ENCODE data around the gene ZNF544.
A peak's percentile ranks its signal among the peaks of the same experiment; 100 is the strongest.
"Not testable (repeated sequence)": the region's sequence is repeated elsewhere in the genome, so short reads cannot be mapped to it uniquely, and the experiment has no call there.

ZNF544 gene

DNA sequence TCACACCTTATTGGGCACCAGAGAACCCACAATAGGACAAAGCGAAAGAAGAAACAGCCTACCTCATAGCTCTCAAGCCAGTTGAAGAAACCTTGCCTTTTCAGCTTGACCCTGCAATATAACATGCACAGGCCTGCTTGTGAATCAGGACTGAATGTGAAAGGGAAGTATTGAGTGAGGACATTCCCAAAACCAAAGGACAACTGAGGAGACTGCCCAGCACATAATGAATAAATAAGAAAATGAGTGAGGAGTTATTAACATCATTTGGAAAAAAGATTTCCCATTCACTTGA is 15.7 kb upstream of the ZNF544 start:
- DNase-seq (ENCODE audit: low read depth) = no peak
- H3K27me3 ChIP-seq (replicated peaks; ENCODE audit: control insufficient read depth, insufficient read depth, low read length) = no peaks in the 10 kb centered on the region
- peaks cover 99% of the 10 kb centered on the region for H3K9me3 ChIP-seq (ENCODE audit: control insufficient read depth, low read length)
- H3K36me3 ChIP-seq (ENCODE audit: control insufficient read depth, insufficient read depth, low read length, severe bottlenecking) = peaks cover 63% of the 10 kb centered on the region
- H3K4me1 ChIP-seq (ENCODE audit: control insufficient read depth, insufficient read depth, low read length) = no peaks in the 10 kb centered on the region
- peak overlapping the region; percentile 70 for H3K4me3 ChIP-seq (ENCODE audit: low read length)
- no peak overlapping the region for H3K9ac ChIP-seq (ENCODE audit: low read length)

DNA sequence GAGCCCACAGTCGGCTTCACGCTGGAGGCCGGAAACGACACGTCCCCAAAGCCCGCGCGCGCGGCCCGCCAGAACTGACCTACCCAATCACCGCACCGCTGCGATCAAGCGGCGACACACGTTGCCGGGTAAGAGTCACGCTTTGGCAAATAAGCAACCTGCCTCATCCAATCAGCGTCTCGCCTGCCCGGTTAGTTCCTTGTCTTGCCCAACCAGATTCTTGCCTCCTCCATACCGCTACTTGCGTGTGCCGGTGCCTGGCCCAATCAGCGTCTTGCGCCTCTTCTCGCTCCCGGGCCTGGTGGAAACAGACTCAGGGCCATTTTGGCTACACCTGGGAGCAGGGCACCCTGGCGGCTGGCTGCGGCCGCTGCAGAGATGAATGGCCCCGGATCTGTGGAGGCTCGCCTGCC is 11.6 kb upstream of the ZNF544 start:
- DNase-seq (ENCODE audit: low read depth) = no peak
- Histone ChIP-seq H3K36me3 (ENCODE audit: control insufficient read depth, insufficient read depth, low read length, severe bottlenecking) (peaks cover 23% of the 10 kb centered on the region), H3K9ac (ENCODE audit: low read length) (no peak overlapping the region), H3K9me3 (ENCODE audit: control insufficient read depth, low read length) (peaks cover 68% of the 10 kb centered on the region), H3K27me3 (replicated peaks; ENCODE audit: control insufficient read depth, insufficient read depth, low read length) (no peaks in the 10 kb centered on the region), H3K4me1 (ENCODE audit: control insufficient read depth, insufficient read depth, low read length) (no peaks in the 10 kb centered on the region), H3K4me3 (ENCODE audit: low read length) (peak overlapping the region; percentile 17)

DNA sequence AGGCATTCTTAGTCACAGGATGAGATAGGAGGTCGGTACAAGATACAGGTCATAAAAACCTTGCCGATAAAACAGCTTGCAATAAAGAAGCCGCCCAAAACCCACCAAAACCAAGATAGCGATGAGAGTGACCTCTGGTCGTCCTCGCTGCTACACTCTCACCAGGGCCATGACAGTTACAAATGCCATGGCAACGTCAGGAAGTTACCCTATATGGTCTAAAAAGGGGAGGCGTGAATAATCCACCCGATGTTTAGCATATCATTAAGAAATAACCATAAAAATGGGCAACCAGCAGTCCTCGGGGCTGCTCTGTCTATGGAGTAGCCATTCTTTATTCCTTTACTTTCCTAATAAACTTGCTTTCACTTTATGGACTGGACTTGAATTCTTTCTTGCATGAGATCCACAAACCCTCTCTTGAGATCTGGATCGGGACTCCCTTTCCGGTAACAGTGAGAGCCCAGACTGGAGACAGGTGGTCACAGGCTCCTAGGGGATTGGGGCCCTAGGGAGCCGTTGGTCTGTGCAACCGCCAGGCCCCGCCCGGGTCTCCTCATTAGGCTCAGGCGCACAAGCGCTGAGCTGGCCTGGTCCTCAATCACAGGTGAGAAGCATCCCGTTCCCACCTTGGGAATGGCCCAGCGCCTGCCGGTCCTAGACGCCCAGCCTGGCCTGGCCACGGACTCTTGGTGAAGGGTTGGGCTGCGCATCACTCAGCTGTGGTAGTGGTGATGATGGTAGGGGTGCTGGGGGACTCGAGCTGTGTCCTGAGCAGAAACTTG is 10.9 kb upstream of the ZNF544 start:
- Histone ChIP-seq H3K36me3 (ENCODE audit: control insufficient read depth, insufficient read depth, low read length, severe bottlenecking) (peaks cover 16% of the 10 kb centered on the region), H3K9ac (ENCODE audit: low read length) (no peak overlapping the region), H3K4me1 (ENCODE audit: control insufficient read depth, insufficient read depth, low read length) (no peaks in the 10 kb centered on the region), H3K27me3 (replicated peaks; ENCODE audit: control insufficient read depth, insufficient read depth, low read length) (no peaks in the 10 kb centered on the region), H3K4me3 (ENCODE audit: low read length) (no peak overlapping the region), H3K9me3 (ENCODE audit: control insufficient read depth, low read length) (peaks cover 64% of the 10 kb centered on the region)
- DNase-seq (ENCODE audit: low read depth) = no peak

DNA sequence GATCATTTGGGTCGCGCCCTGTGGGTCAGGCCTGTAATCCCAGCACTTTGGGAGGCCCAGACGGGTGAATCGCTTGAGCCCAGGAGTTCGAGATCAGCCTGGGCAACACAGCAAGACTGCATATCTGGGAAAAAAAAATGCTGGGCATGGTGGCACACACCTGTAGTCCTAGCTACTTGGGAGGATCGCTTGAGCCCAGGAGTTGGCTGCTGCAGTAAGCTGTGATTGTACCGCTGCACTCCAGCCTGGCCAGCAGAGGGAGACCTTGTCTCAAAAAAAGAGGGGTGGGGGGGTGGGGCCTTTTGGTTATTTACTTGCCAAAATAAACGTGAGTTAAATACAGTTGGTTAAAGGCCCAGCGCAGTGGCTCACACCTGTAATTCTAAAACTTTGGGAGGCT is 9.8 kb upstream of the ZNF544 start:
- H3K9me3 ChIP-seq (ENCODE audit: control insufficient read depth, low read length) = peaks cover 53% of the 10 kb centered on the region
- no peak overlapping the region for H3K4me3 ChIP-seq (ENCODE audit: low read length)
- DNase-seq (ENCODE audit: low read depth) = no peak
- no peaks in the 10 kb centered on the region for H3K27me3 ChIP-seq (replicated peaks; ENCODE audit: control insufficient read depth, insufficient read depth, low read length)
- no peak overlapping the region for H3K9ac ChIP-seq (ENCODE audit: low read length)
- H3K4me1 ChIP-seq (ENCODE audit: control insufficient read depth, insufficient read depth, low read length) = no peaks in the 10 kb centered on the region
- H3K36me3 ChIP-seq (ENCODE audit: control insufficient read depth, insufficient read depth, low read length, severe bottlenecking) = peaks cover 5% of the 10 kb centered on the region

DNA sequence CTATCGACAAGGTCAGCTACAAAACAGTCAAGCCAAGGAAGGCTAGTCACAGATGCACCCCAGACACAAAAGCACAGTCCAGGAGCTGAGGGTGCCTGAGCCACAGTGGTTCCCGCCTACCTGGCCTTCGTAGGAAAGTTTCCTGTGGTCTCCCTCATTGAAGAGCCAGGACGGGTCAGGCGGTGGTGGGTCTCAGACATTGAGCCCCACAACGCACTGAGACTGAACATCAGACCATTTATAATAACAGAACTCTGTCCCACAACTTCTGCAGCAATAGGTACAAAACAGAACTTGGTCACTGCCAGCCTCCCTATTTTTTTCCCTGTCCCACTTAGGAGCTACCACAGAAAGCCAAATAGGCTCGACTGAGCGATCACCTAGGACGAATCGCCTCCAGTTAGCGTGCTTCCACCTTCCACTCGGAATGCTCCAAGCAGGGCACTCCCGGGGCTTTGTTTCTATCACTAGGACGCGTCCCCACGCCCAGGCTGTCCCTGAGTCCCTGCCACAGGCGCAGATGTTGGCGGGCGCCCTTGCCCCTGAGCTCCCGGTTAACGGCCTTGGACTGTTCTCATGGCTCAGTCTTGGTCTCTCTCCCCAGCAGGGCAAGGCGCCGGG is 640 bp upstream of the ZNF544 start:
- Histone ChIP-seq H3K27me3 (replicated peaks; ENCODE audit: control insufficient read depth, insufficient read depth, low read length) (no peaks in the 10 kb centered on the region), H3K4me3 (ENCODE audit: low read length) (peak overlapping the region; percentile 93), H3K36me3 (ENCODE audit: control insufficient read depth, insufficient read depth, low read length, severe bottlenecking) (peaks cover 28% of the 10 kb centered on the region), H3K4me1 (ENCODE audit: control insufficient read depth, insufficient read depth, low read length) (peaks cover 10% of the 10 kb centered on the region), H3K9ac (ENCODE audit: low read length) (peak overlapping the region; percentile 93), H3K9me3 (ENCODE audit: control insufficient read depth, low read length) (peaks cover 12% of the 10 kb centered on the region)
- DNase-seq (ENCODE audit: low read depth) = no peak

DNA sequence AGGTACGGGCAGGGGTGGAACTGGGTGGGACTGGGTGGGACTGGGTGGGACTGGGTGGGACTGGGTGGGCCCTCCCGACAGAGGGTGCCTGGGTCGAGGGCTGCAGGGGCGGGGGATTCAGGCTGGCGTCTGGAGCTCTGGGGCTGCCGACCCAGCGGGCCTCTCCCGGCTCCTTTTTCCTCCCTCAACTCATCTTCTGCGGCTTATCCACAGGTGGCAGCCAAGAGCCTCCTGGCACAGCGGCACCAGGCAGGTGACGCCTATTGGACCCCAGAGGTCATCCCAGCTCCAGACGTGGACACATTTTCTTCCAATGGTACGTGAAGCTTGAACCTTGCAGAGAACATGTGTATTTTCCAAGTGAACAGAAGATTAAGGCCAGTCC is 533 bp downstream of the ZNF544 start:
- Histone ChIP-seq H3K9me3 (ENCODE audit: control insufficient read depth, low read length) (peaks cover 11% of the 10 kb centered on the region), H3K27me3 (replicated peaks; ENCODE audit: control insufficient read depth, insufficient read depth, low read length) (no peaks in the 10 kb centered on the region), H3K4me1 (ENCODE audit: control insufficient read depth, insufficient read depth, low read length) (peaks cover 10% of the 10 kb centered on the region), H3K36me3 (ENCODE audit: control insufficient read depth, insufficient read depth, low read length, severe bottlenecking) (peaks cover 39% of the 10 kb centered on the region), H3K9ac (ENCODE audit: low read length) (peak overlapping the region; percentile 93), H3K4me3 (ENCODE audit: low read length) (peak overlapping the region; percentile 93)
- DNase-seq (ENCODE audit: low read depth) = no peak

DNA sequence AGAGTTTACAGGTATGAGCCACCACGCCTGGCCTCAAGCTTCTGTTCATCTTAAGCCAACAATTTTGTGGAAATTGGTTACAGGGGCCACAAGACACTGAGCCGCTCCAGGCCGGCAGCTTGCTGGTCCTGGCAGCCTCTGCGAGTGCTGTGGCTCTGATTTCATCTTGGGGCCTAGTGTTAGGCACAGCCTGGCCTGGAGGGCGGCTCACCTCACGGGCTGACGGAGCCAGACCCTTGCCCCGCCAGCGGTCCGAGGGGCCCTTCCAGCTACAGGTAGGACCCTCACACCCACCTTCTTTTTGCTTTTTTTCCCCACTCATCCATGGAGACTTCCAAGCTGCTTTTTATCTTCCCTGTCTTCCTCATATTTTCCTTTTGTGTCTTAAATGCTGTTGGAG is 8.6 kb downstream of the ZNF544 start:
- H3K9ac ChIP-seq (ENCODE audit: low read length) = no peak overlapping the region
- H3K4me3 ChIP-seq (ENCODE audit: low read length) = no peak overlapping the region
- no peak for DNase-seq (ENCODE audit: low read depth)
- no peaks in the 10 kb centered on the region for H3K27me3 ChIP-seq (replicated peaks; ENCODE audit: control insufficient read depth, insufficient read depth, low read length)
- peaks cover 65% of the 10 kb centered on the region for H3K36me3 ChIP-seq (ENCODE audit: control insufficient read depth, insufficient read depth, low read length, severe bottlenecking)
- H3K4me1 ChIP-seq (ENCODE audit: control insufficient read depth, insufficient read depth, low read length) = no peaks in the 10 kb centered on the region
- H3K9me3 ChIP-seq (ENCODE audit: control insufficient read depth, low read length) = peaks cover 19% of the 10 kb centered on the region

DNA sequence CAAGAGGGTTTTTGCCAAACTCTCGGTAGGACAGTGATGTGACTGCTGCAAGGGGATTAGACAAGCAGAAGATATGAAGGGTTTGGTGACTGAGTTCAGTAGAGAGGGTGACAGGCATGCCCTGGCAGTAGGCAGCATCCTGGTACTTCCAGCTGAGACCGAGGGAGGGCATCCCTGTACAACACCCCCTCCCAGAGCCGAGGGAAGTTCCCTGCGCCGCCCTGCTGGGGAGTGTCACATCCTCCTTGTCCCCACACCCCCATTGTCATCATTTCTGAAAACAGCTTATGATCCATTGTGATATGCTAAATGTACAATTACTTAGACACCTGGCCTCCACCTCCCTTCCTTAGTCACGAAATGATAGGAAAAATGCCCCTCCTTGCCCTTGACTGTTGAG is 14.6 kb downstream of the ZNF544 start:
- Histone ChIP-seq H3K9ac (ENCODE audit: low read length) (no peak overlapping the region), H3K9me3 (ENCODE audit: control insufficient read depth, low read length) (peaks cover 60% of the 10 kb centered on the region), H3K4me1 (ENCODE audit: control insufficient read depth, insufficient read depth, low read length) (no peaks in the 10 kb centered on the region), H3K4me3 (ENCODE audit: low read length) (no peak overlapping the region), H3K36me3 (ENCODE audit: control insufficient read depth, insufficient read depth, low read length, severe bottlenecking) (peaks cover 81% of the 10 kb centered on the region), H3K27me3 (replicated peaks; ENCODE audit: control insufficient read depth, insufficient read depth, low read length) (no peaks in the 10 kb centered on the region)
- DNase-seq (ENCODE audit: low read depth) = no peak

DNA sequence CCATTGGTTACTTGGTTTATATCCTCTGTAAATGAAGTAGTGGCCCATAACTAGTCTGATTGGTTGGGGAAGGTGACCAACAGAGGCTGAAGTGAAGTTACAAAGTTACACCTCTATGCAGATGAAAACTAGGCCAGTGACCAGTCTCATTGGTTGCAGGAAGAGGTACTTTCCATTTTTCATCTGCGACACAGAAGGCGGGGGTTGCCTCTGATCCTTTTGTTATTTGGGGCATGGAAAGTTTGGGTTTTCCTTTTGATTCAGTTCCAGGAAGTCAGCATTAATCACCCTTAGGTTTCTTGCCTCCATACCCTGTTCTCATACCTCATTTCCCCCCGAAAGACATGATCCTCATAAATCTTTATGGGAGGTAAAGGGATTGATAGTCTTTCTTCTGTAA is 20.2 kb downstream of the ZNF544 start:
- Histone ChIP-seq H3K36me3 (ENCODE audit: control insufficient read depth, insufficient read depth, low read length, severe bottlenecking) (peaks cover 98% of the 10 kb centered on the region), H3K4me3 (ENCODE audit: low read length) (peak overlapping the region; percentile 20), H3K9me3 (ENCODE audit: control insufficient read depth, low read length) (peaks cover 95% of the 10 kb centered on the region), H3K9ac (ENCODE audit: low read length) (no peak overlapping the region), H3K27me3 (replicated peaks; ENCODE audit: control insufficient read depth, insufficient read depth, low read length) (no peaks in the 10 kb centered on the region), H3K4me1 (ENCODE audit: control insufficient read depth, insufficient read depth, low read length) (no peaks in the 10 kb centered on the region)
- no peak for DNase-seq (ENCODE audit: low read depth)

DNA sequence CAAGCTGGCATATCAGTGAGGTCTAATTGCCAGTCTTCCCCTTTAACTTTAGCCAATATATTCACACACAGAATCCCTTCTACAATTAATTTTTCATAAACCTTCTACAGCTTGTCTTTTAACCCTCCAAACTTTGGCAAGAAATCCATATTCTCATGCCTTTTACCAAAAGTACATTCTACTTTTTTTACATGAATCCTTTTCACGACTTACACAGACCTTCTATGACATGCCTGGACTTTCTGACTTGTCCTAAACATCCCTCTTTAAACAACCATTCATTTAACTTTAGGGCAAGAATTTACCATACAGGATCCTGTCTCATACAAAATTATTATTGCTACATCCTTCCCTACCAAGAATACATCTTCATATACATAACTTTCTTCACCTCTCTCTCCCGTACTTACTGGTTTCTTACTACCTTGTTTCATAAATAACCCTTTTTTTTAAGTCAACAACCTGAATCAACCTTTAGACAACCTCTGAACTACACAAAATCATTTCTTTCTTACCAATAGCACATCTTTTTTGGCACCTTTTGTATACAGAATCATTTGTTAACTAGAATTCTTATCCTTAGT is 23.5 kb downstream of the ZNF544 start:
- no peaks in the 10 kb centered on the region for H3K4me1 ChIP-seq (ENCODE audit: control insufficient read depth, insufficient read depth, low read length)
- peaks cover 97% of the 10 kb centered on the region for H3K36me3 ChIP-seq (ENCODE audit: control insufficient read depth, insufficient read depth, low read length, severe bottlenecking)
- H3K4me3 ChIP-seq (ENCODE audit: low read length) = peak overlapping the region; percentile 59
- no peaks in the 10 kb centered on the region for H3K27me3 ChIP-seq (replicated peaks; ENCODE audit: control insufficient read depth, insufficient read depth, low read length)
- no peak overlapping the region for H3K9ac ChIP-seq (ENCODE audit: low read length)
- no peak for DNase-seq (ENCODE audit: low read depth)
- H3K9me3 ChIP-seq (ENCODE audit: control insufficient read depth, low read length) = peaks cover 98% of the 10 kb centered on the region

DNA sequence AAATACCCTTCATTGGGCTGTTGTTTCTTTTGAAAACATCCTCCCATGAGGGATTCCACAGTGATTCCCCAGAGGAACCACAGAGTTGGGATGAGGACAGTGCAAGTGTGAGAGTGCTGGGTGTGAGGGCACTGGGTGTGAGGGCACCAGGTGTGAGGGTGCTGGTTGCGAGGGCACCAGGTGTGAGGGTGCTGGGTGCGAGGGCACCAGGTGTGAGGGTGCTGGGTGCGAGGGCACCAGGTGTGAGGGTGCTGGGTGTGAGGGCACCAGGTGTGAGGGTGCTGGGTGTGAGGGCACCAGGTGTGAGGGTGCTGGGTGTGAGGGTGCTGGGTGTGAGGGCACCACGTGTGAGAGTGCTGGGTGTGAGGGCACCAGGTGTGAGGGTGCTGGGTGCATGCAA is 29.5 kb downstream of the ZNF544 start:
- not testable (repeated sequence) for H3K27me3 ChIP-seq (replicated peaks; ENCODE audit: control insufficient read depth, insufficient read depth, low read length); DNase-seq (ENCODE audit: low read depth); H3K9ac ChIP-seq (ENCODE audit: low read length); H3K4me1 ChIP-seq (ENCODE audit: control insufficient read depth, insufficient read depth, low read length)
- Histone ChIP-seq H3K36me3 (ENCODE audit: control insufficient read depth, insufficient read depth, low read length, severe bottlenecking) (peaks cover 97% of the 10 kb centered on the region), H3K4me3 (ENCODE audit: low read length) (peak overlapping the region; percentile 70), H3K9me3 (ENCODE audit: control insufficient read depth, low read length) (peaks cover 98% of the 10 kb centered on the region)
